ENCODE results near the gene ITGBL1.

- TF ChIP-seq, protein P1, sequence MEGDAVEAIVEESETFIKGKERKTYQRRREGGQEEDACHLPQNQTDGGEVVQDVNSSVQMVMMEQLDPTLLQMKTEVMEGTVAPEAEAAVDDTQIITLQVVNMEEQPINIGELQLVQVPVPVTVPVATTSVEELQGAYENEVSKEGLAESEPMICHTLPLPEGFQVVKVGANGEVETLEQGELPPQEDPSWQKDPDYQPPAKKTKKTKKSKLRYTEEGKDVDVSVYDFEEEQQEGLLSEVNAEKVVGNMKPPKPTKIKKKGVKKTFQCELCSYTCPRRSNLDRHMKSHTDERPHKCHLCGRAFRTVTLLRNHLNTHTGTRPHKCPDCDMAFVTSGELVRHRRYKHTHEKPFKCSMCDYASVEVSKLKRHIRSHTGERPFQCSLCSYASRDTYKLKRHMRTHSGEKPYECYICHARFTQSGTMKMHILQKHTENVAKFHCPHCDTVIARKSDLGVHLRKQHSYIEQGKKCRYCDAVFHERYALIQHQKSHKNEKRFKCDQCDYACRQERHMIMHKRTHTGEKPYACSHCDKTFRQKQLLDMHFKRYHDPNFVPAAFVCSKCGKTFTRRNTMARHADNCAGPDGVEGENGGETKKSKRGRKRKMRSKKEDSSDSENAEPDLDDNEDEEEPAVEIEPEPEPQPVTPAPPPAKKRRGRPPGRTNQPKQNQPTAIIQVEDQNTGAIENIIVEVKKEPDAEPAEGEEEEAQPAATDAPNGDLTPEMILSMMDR (IDR thresholded peaks at IDR 0.05), result no peak
- no peak for TF ChIP-seq POLR2A (IDR thresholded peaks at IDR 0.05)
Observed at GRCh38 chr13:101489643-101490405, 37.3 kb downstream of the ITGBL1 start.

Measured in Peyer's patch (tissue), 4 donors.